Measurements from ENCODE around the gene GUK1.
"Not testable (repeated sequence)": the region's sequence is repeated elsewhere in the genome, so short reads cannot be mapped to it uniquely, and the experiment has no call there.

GUK1 gene

DNA sequence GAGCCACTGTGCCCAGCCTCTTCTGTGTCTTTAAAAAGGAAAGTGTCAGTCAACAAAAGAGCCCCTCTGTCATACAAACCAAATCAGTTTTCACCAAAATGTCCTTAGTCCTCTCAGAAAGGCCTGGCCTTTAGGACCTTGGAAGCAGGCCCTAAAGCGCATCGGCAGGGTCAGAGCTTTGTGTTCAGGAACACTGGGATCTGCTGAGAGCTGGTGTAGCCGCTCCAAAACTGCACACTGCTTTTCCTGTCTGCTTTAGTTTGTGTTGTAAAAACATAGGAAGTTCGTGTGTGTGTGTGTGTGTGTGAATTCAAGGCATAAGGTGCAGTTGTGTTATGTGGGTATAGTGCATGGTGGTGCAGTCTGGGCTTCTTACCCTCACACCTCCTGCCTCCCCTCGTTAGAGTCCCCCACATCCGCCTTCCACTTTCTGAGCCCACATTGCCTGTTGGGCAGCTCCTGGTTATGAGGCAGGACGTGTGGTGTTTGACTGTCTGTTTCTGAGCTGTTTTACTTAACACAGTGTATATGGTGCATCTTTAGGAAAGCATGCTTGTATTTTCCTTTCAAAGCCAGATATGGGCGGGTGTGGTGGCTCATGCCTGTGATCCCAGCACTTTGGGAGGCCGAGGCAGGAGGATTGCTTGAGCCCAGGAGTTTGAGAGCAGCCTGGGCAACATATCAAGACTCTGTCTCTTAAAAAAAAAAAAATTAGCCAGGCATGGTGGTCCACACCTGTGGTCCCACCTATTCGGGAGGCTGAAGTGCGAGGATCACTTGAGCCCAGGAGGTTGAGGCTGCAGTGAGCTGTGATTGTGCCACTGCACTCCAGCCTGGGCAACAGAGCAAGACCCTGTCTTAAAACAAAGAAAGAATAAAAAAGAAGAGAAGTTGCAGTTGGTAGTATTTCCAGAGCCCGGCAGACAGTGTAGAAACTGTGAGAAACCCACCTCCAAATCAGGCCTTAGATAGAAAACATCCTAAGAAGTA is 37.9 kb downstream of the GUK1 start:
- DNase-seq (ENCODE audit: low read depth) = no peak

DNA sequence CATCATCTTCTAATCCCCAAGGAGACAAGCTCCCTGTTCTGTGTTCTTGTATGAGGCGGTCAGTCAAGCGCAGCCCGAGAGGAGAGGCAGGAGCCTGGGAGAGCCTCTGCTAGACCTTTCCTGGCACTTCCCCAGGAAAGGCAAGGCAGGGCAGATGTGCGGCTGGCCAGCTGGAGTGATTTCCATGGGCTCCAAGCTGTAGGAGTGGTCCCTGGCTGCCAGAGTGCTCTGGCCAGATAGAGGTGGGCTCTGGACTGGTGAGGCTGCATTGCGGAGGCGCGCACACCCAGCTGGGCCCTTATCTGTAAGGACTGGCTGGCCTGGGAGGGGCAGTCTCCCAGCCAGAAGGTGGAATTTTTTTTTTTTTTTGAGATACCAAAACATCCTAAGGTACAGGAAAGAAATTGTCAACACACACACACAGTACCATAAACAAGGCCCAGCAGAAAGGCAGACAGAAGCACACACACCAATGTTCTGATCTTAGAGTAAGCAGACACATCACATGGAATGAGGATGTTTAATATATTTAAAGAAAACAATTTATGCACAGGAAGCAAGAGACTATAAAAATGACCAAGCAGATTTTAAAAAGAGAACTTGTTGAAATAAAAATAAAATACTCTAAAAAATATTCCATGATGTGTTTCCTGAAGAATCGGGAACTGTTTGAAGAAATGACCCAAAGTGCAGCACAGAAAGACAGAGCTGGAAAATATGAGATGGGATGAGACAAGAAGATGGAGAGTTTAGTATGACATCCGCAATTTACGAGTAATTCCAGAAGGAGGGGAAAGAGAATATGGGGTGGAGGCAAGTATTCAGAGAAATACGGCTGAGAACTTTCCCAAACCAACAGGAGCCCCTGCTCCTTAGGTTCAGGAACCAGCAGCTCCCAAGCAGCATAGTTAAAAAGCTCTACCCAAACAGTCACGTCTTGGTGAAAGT is 38.9 kb downstream of the GUK1 start:
- DNase-seq (ENCODE audit: low read depth) = no peak

DNA sequence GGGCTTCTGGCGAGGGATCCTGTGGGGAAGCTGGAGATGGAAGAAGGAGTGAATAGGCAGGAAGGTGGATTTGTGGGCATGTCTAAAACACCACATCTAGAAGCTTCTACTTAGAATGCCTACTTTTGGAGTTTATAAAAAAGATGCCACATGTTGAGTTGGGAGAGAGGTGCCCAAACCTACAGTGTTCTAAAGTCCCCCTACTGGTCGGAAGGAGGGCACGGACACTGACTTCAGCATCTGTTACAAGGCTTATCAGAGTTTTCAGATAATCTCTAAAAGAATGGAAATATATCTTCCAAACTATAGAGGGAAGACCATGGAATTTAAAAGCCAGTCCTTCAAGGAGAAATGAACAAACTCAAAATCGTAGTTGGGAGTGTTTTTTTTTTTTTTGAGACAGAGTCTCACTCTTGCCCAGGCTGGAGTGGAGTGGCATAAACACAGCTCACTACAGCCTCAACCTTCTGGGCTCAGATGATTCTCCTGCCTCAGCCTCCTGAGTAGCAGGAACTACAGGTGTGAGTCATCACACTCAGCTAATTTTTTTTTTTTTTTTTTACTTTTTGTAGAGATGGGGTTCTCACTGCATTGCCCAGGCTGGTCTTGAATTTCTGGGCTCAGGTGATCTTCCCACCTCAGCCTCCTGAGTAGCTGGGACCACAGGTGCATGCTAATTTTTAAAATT is 40.3 kb downstream of the GUK1 start:
- DNase-seq (ENCODE audit: low read depth) = no peak

DNA sequence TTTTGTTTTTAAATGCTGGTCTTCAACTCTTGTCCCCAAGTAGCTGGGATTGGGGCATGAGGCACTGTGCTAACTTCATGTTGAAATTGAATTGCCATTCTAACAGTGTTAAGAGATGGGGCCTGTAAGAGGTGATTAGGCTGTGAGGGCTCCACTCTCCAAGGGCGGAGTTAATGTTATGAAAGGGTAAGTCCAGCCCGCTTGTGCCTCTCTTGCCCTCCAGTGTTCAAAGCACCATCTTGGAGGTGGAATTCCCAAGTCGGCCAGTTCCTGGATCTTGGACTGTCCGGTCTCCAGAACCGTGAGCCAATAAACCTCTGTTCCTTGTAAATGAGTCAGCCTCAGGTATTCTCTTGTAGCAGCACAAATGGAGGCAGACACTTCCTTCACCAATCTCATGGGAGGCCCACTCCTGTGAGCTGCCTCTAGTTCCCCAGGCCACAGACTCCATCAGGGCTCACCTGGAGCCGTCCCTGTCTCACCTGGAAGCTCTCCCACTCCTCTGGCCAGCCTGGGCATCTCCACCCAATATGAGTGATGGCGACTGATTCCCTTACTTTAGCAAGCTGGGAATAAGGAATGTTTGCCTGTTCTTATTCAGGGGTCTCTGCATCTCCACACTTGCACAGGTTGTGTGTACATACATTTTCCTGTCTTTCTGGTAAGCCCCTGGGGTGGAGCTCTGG is 41.0 kb downstream of the GUK1 start:
- no peak for DNase-seq (ENCODE audit: low read depth)

DNA sequence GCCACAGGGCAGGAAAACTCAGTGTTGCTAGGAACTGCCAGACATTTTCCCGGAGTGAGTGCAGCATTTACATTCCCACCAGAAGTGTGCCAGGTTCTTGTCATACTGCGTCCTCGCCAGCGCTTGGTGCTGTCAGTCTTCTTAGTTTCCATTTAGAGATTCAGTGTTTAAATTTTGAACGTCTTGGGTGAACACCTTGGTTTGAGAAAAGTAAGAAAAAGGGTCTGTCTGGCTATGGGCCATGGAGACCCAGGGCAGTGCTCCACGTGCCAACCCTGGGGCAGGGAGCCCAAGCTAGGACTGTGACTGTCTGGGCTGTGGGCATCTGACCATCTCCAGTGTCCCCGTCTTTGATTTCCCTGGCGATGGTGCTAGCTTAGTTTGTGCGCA is 41.6 kb downstream of the GUK1 start:
- DNase-seq (ENCODE audit: low read depth) = no peak

DNA sequence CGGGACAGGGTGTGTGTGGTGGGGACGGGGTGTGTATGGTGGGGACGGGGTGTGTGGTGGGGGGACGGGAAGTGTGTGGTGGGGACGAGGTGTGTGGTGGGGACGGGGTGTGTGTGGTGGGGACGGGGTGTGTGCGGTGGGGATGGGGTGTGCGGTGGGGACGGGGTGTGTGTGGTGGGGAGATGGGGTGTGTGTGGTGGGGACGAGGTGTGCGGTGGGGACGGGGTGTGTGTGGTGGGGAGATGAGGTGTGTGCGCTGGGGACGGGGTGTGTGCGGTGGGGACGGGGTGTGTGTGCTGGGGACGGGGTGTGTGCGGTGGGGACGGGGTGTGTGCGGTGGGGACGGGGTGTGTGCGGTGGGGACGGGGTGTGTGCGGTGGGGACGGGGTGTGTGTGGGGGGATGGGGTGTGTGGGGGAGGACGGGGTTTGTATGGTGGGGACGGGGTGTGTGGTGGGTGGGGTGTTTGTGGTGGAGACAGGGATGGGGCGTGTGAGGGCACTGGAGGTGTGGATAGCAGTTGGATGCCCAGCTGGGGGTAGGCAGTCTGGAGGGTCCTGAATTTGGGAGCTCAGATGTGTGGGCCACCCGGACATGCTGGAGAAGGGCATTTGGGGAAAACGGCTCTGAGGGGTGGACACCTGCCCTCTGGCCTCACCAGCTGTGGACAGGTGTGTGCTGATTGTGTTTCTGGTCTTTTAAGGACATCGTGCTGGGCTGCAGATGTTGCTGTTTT is 42.4 kb downstream of the GUK1 start:
- no peak for DNase-seq (ENCODE audit: low read depth)

DNA sequence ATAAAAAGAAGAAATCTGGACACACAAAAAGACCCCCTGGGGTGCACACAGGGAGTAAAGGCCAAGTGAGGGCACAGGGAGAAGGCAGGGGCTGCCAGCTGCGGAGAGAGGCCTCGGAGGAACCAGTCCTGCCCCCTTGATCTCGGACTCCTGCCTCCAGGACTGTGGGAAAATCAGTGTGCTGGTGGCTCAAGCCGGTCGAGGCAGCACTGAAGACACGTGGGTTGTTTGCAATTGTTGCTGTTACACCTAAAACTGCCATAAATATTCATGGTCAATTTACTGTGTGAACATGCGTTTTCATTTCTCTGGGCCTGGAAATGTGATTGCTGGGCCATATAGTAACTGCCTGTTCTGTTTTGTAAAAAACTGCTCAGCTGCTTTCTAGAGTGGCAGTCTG is 44.1 kb downstream of the GUK1 start:
- DNase-seq (ENCODE audit: low read depth) = no peak

DNA sequence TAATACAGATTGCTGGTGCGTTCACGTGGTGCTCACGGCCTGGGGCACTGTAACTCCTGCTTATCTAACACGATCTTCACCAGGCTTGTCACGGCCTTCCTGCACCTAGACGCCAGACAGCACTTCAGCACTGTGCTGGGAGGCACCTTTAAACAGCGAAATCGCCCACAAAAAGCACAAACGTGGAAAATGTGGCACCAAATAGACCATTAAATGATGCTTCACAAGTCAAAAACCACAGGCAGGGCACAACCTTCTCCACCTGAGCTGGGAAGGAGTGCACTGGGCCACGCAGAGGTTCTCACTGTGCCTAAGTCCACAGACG is 45.5 kb downstream of the GUK1 start:
- DNase-seq (ENCODE audit: low read depth) = no peak

DNA sequence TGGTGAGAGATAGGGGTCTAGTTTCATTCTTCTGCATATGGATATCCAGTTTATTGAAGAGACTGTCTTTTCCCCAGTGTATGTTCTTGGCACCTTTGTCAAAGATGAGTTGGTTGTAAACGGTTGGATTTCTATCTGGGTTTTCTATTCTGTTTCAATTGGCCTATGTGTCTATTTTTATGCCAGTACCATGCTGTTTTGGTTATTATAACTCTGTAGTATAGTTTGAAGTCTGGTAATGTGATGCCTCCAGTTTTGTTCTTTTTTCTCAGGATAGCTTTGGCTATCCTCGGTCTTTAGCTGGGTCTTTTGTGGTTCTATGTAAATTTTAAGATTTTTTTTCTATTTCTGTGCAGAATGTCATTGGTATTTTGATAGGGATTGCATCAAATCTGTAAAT is 48.2 kb downstream of the GUK1 start:
- not testable (repeated sequence) for DNase-seq (ENCODE audit: low read depth)

DNA sequence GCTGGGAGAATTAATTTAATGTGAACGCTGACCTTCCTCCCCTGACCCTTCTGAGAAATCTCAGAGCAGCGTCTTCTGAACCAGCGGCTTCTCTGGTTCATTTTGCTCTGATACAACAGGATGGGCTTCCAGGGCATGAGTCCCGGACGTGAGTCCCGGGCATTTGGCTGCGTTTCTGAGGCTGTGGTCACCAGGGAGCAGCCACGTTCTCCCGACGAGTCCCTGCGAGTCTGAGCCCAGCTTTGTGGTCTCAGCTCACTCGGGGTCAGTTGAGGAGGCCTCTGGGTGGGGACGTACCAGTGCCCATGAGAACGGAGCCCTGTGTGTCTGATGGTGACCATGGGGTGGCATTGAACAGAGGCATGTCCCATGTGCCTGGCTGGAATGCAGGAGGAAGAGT is 50.1 kb downstream of the GUK1 start:
- no peak for DNase-seq (ENCODE audit: low read depth)

DNA sequence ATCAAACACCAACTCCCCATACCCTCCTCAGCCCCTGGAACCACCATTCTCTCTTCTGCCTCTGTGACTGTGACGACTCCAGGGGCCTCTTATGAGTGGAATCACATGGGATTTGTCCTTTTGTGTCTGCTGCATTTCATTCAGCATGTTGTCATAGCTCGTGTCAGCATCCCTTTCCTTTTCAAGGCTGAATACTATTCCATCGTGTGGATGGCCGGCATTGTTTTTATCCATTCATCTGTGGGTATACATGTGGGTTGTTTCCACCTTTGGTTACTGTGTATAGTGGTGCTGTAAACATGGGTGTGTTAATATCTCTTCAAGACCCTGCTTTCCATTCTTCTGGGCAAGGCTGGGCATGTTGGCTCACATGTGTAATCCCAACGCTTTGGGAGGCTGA is 50.7 kb downstream of the GUK1 start:
- no peak for DNase-seq (ENCODE audit: low read depth)

DNA sequence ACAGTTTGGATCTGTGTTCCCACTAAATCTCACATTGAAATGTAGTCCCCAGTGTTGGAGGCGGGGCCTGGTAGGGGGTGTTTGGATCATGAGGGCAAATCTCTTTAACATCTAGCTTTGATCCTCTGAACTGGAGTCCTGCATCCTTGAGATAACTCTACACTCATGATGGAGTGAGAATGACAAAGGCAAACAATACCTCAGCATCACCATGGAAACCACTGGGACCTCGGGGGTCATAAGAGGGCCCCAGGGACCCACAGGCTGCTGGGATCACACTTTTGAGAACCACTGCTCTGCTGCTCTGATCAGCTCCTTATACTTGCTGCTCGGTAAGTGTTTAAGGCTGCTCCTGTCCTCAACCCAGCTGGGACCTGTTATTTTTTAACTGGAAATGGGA is 54.4 kb downstream of the GUK1 start:
- DNase-seq (ENCODE audit: low read depth) = no peak

DNA sequence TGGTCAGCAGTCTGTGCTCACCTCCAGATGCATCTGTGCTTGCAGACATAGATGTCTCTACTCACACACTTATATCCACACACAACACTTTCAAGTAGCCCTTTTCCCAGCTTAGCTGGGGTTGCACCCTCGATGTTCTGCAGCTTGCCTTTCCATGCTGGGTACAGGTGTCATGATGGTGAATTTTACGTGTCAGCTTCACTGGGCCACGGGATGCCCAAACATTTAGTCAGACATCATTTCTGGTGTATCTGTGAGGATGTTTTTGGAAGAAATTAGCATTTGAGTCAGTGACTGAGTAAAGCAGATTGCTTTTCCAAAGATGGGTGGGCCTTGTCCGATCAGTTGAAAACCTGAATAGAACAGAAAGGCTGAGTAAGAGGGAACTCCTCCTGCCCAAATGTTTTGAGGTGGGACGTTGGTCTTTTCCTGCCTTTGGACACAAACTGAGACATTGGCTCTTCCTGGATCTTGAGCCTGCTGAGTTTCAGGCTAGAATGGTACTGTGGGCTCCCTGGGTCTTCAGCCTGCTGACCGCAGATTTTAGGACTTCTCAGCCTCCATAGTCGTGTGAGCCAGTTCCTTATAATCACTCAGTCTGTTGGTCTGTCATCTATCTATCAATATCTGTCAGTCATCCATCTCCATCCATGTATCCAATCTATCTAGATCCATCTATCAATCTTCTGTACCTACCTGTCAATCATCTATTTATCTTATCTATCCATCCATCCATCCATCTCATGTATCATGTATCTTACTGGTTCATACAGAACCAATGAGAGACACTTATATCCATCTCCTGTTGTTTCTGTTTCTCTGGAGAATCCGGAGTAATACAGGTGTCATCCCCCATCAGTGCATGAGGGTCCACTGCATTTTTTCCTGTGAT is 55.1 kb downstream of the GUK1 start:
- DNase-seq (ENCODE audit: low read depth) = no peak

DNA sequence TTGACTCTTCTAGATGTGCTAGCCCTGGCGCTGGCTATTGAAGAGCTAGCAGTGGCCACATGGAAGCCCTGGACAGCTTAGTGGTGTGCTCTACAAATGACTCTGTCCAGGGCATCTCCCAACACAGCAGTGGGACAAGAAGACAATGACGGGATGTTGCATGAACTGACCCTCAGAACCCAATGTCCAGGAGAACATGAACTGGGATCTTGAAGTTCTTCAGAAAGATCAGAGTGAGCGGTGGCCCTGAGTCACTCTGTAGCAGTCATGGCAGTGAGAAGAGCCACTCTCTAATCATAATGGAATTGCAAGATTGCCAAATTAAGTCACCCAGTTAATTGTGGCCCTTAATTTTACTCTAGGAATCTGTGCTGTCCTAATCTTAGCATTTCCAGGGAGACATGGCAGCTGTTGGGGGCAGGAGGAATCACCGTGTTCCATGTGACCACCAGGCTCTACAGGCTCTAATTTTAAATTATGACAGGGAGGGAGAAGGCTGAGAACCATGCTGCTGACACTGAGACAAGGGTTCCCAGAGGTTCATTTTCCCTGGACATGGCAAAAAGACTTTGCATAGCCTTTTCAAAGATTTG is 57.6 kb downstream of the GUK1 start:
- DNase-seq (ENCODE audit: low read depth) = no peak
